NT2/D1 (cell line): Measurements from ENCODE around the gene TMEM121B.

ENCODE experiments used
- YY1 ChIP-seq: IDR thresholded peaks from 2 replicates; pipeline ENCODE4 v1.6.1; 2011; ENCODE audit not compliant: insufficient read length, insufficient read depth
- ZNF274 ChIP-seq: IDR thresholded peaks from 2 replicates; pipeline ENCODE4 v1.6.1; 2011; ENCODE audit warnings: mild to moderate bottlenecking, low read depth, low read length

DNA sequence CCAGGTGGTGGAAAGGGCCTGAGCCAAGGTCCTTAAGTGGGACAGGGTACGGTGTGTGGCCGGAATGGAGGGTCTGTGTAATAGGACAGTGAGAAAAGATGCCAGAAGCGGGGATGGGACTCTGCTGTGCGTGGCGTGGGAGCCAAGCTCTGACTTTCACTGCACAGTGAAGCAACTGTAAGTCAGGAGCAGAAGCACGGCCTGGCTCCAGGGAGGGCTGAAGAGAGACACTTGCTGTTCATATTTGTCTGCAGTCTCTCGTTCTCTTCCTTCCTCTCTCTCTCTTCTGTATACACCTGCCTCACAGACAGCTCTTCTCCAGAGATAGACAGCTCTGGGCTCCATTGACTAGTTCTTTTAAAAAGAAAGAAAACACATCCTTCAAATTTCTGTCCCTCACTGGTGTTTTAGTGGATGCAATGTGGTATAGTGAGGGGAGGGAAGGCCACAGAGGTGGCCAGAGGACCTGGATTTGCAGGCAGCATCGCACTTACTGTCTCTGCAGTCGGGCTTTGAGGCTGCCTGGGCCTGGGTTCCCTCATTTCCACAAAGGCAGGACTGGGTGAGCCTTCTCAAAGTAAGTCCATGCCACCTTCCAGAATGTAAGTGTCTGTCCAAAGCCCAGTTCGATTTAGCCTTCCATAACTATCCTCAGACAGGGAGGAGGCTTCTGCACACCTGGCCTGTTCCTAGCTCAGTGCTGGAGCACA, 34.2 kb downstream of the TMEM121B start:
- TF ChIP-seq ZNF274: no peak
- TF ChIP-seq YY1: no peak
